H9 (cell line): Measurements from ENCODE around the gene RSPO1. TPM values are rescaled to one million over a fixed set of nuclear protein-coding genes. Genes with fewer than 3 reads are reported as not detected.

Experiments
- DNase-seq: peaks from one replicate; pipeline ENCODE4 v3.0.0-alpha.2; 2017
- H2AFZ ChIP-seq: one replicate; pipeline ENCODE4 v1.6.1; 2013; ENCODE audit warnings: mild to moderate bottlenecking, low read length, control low read depth, moderate library complexity
- H2AK5ac ChIP-seq: 2 replicates; pipeline ENCODE4 v1.6.1; 2013; ENCODE audit warnings: low read length, control low read depth, mixed read lengths; ENCODE audit not compliant: insufficient read length
- H2BK120ac ChIP-seq: one replicate; pipeline ENCODE4 v1.6.1; 2013; ENCODE audit warnings: low read depth, mild to moderate bottlenecking, low read length, control low read depth, inconsistent platforms; ENCODE audit not compliant: poor library complexity, severe bottlenecking
- H2BK12ac ChIP-seq: 2 replicates; pipeline ENCODE4 v1.6.1; 2013; ENCODE audit warnings: low read length, control low read depth, mixed read lengths, low read depth; ENCODE audit not compliant: insufficient read length
- H2BK15ac ChIP-seq: 2 replicates; pipeline ENCODE4 v1.6.1; 2013; ENCODE audit warnings: low read depth, low read length, control low read depth
- H2BK20ac ChIP-seq: one replicate; pipeline ENCODE4 v1.6.1; 2013; ENCODE audit warnings: low read depth, mild to moderate bottlenecking, low read length, control low read depth, inconsistent platforms; ENCODE audit not compliant: poor library complexity, severe bottlenecking
- H2BK5ac ChIP-seq: 2 replicates; pipeline ENCODE4 v1.6.1; 2013; ENCODE audit warnings: low read length, control low read depth, mixed read lengths; ENCODE audit not compliant: insufficient read length
- H3K14ac ChIP-seq: 2 replicates; pipeline ENCODE4 v1.6.1; 2013; ENCODE audit warnings: low read length, control low read depth; ENCODE audit not compliant: insufficient read depth
- H3K18ac ChIP-seq: 2 replicates; pipeline ENCODE4 v1.6.1; 2013; ENCODE audit warnings: low read depth, mild to moderate bottlenecking, mixed read lengths, low read length, control low read depth; ENCODE audit not compliant: insufficient read length
- H3K23ac ChIP-seq: 2 replicates; pipeline ENCODE4 v1.6.1; 2013; ENCODE audit warnings: low read length, control low read depth, mixed read lengths, low read depth; ENCODE audit not compliant: insufficient read length
- H3K23me2 ChIP-seq: 2 replicates; pipeline ENCODE4 v1.6.1; 2013; ENCODE audit warnings: low read depth, mild to moderate bottlenecking, mixed read lengths, low read length, control low read depth; ENCODE audit not compliant: insufficient read length, poor library complexity, severe bottlenecking
- H3K27ac ChIP-seq: 2 replicates; pipeline ENCODE4 v1.5.1; 2013; ENCODE audit warnings: low read length, control low read depth, mixed read lengths, low read depth; ENCODE audit not compliant: insufficient read length
- H3K27me3 ChIP-seq: 2 replicates; pipeline ENCODE4 v1.6.1; 2013; ENCODE audit warnings: low read length, control low read depth, inconsistent platforms; ENCODE audit not compliant: insufficient read depth
- H3K4ac ChIP-seq: 2 replicates; pipeline ENCODE4 v1.6.1; 2013; ENCODE audit warnings: low read depth, mild to moderate bottlenecking, control low read depth, inconsistent platforms, low read length, moderate library complexity
- H3K4me1 ChIP-seq: 2 replicates; pipeline ENCODE4 v1.6.1; 2013; ENCODE audit warnings: low read length, control low read depth, inconsistent platforms; ENCODE audit not compliant: insufficient read depth
- H3K4me2 ChIP-seq: 2 replicates; pipeline ENCODE4 v1.6.1; 2013; ENCODE audit warnings: low read length, control low read depth, mixed read lengths; ENCODE audit not compliant: insufficient read length, insufficient read depth
- H3K56ac ChIP-seq: 2 replicates; pipeline ENCODE4 v1.6.1; 2013; ENCODE audit warnings: low read depth, mild to moderate bottlenecking, mixed read lengths, low read length, control low read depth; ENCODE audit not compliant: insufficient read length
- H3K79me1 ChIP-seq: 2 replicates; pipeline ENCODE4 v1.6.1; 2013; ENCODE audit warnings: low read depth, mild to moderate bottlenecking, moderate library complexity, low read length, control low read depth, inconsistent platforms; ENCODE audit not compliant: insufficient read depth, poor library complexity, severe bottlenecking
- H3K79me2 ChIP-seq: 2 replicates; pipeline ENCODE4 v1.6.1; 2013; ENCODE audit warnings: low read length, control low read depth, inconsistent platforms; ENCODE audit not compliant: insufficient read depth
- H3K9ac ChIP-seq: 2 replicates; pipeline ENCODE4 v1.6.1; 2013; ENCODE audit warnings: low read length, control low read depth, mixed read lengths; ENCODE audit not compliant: insufficient read length; ENCODE audit errors: extremely low read depth
- H3K9me3 ChIP-seq: one replicate; pipeline ENCODE4 v1.6.1; 2013; ENCODE audit warnings: low read depth, low read length, inconsistent platforms; ENCODE audit not compliant: control insufficient read depth
- H3T11ph ChIP-seq: one replicate; pipeline ENCODE4 v1.6.1; 2013; ENCODE audit warnings: mild to moderate bottlenecking, low read length, control low read depth, inconsistent platforms
- H4K20me1 ChIP-seq: one replicate; pipeline ENCODE4 v1.6.1; 2013; ENCODE audit not compliant: control insufficient read depth, insufficient read length, insufficient read depth
- H4K5ac ChIP-seq: 2 replicates; pipeline ENCODE4 v1.6.1; 2013; ENCODE audit warnings: low read depth, mild to moderate bottlenecking, mixed read lengths, low read length, control low read depth; ENCODE audit not compliant: insufficient read length
- H4K8ac ChIP-seq: replicated peaks from 2 replicates; pipeline ENCODE4 v1.6.1; 2013; ENCODE audit warnings: low read length, control low read depth, mixed read lengths, low read depth; ENCODE audit not compliant: insufficient read length
- H4K91ac ChIP-seq: 2 replicates; pipeline ENCODE4 v1.6.1; 2013; ENCODE audit warnings: low read depth, mild to moderate bottlenecking, moderate library complexity, mixed read lengths, low read length, control low read depth; ENCODE audit not compliant: insufficient read length
- H3K27ac Mint-ChIP-seq, 3 experiments: 2 replicates in 2 of 3; 3 replicates in 1 of 3; pipeline ENCODE4 v1.8.0; 2020 to 2021; ENCODE audit warnings: mixed read lengths in 3 of 3, mild to moderate bottlenecking in 1 of 3, moderate library complexity in 1 of 3
- H3K27me3 Mint-ChIP-seq: 2 replicates; pipeline ENCODE4 v1.8.0; 2021; ENCODE audit warnings: low read depth, mild to moderate bottlenecking, moderate library complexity, mixed read lengths
- H3K36me3 Mint-ChIP-seq, 3 experiments: 2 replicates in 2 of 3; 3 replicates in 1 of 3; pipeline ENCODE4 v1.8.0; 2020 to 2021; ENCODE audit warnings: low read depth in 3 of 3, mixed read lengths in 3 of 3; ENCODE audit not compliant: insufficient read depth in 1 of 3
- H3K4me1 Mint-ChIP-seq, 2 experiments: 2 replicates each; pipeline ENCODE4 v1.8.0; 2020; ENCODE audit warnings: mixed read lengths in 2 of 2
- H3K4me3 Mint-ChIP-seq, 2 experiments: 2 replicates in 1 of 2; 3 replicates in 1 of 2; pipeline ENCODE4 v1.8.0; 2020 to 2021; ENCODE audit warnings: mild to moderate bottlenecking in 2 of 2, mixed read lengths in 2 of 2, moderate library complexity in 1 of 2
- H3K9me3 Mint-ChIP-seq, 2 experiments: 2 replicates in 1 of 2; 3 replicates in 1 of 2; pipeline ENCODE4 v1.8.0; 2020; ENCODE audit warnings: mild to moderate bottlenecking in 2 of 2, mixed read lengths in 2 of 2, moderate library complexity in 1 of 2
- CTCF ChIP-seq: fragments of 200-600 bp; sonication (generic); conservative IDR thresholded peaks from 3 replicates; pipeline ENCODE4 v1.8.0; 2021; ENCODE audit warnings: antibody characterized with exemption, mild to moderate bottlenecking
- WGBS: extraction: QIAGEN DNeasy Blood & Tissue Kit; methylation state at CpG from one replicate; pipeline ENCODE4 v1.1.7; 2013; ENCODE audit warnings: missing lambda C conversion rate, low lambda C conversion rate, mixed read lengths; ENCODE audit not compliant: insufficient read length; ENCODE audit errors: extremely low coverage; 5-methylcytosine and 5-hydroxymethylcytosine counted together
- total RNA-seq: library from RNA; stranded (reverse); gene quantifications from 2 replicates; pipeline ENCODE4 v1.2.1, GENCODE V29; 2021

RSPO1 gene
- total RNA-seq, 1 experiment from 2014 or later, result 0.35 TPM

GRCh38 chr1:37633040-37633937, 1.4 kb downstream of the RSPO1 start:
- H3K23me2 ChIP-seq, result peaks cover 9% of the 10 kb centered on the region
- peak overlapping the region; percentile 11 for H3K4me2 ChIP-seq
- H2AFZ ChIP-seq, result no peak overlapping the region
- H4K8ac ChIP-seq, result no peak overlapping the region
- H3K18ac ChIP-seq, result no peak overlapping the region
- H4K91ac ChIP-seq, result no peak overlapping the region
- no peaks in the 10 kb centered on the region for H3K4me1 ChIP-seq
- no peak overlapping the region for H3K27ac ChIP-seq
- no peak overlapping the region for H3K56ac ChIP-seq
- H2BK120ac ChIP-seq, result no peak overlapping the region
- H3K4me3 Mint-ChIP-seq, result peak overlapping the region; percentile 43 to 80
- no peak overlapping the region for H2BK5ac ChIP-seq
- H3K9me3 ChIP-seq, result no peaks in the 10 kb centered on the region
- H3K36me3 Mint-ChIP-seq, result peaks cover 0 to 1% (median 0%) of the 10 kb centered on the region in 3 experiments; a peak in 1 of 7 replicates
- peaks cover 61% of the 10 kb centered on the region for H3K27me3 Mint-ChIP-seq
- peaks cover 21 to 52% of the 10 kb centered on the region in 2 experiments for H3K4me1 Mint-ChIP-seq
- H2BK15ac ChIP-seq, result no peak overlapping the region
- H3K4ac ChIP-seq, result no peak overlapping the region
- no peak overlapping the region for H4K5ac ChIP-seq
- no peaks in the 10 kb centered on the region for H3K79me2 ChIP-seq
- no peak for DNase-seq
- H2AK5ac ChIP-seq, result no peak overlapping the region
- no peak overlapping the region for H2BK12ac ChIP-seq
- H2BK20ac ChIP-seq, result no peak overlapping the region
- H4K20me1 ChIP-seq, result no peaks in the 10 kb centered on the region
- no peak overlapping the region for H3T11ph ChIP-seq
- no peak for TF ChIP-seq CTCF
- H3K9me3 Mint-ChIP-seq, result no peaks in the 10 kb centered on the region; a peak in 1 of 5 replicates
- WGBS, result no CpG with 5 or more reads among the region's 31 CpGs
- no peak overlapping the region for H3K14ac ChIP-seq
- no peak overlapping the region for H3K9ac ChIP-seq
- no peaks in the 10 kb centered on the region for H3K79me1 ChIP-seq
- H3K23ac ChIP-seq, result no peak overlapping the region
- peak overlapping the region in 1 of 3 experiments; percentile 71; a peak in 1 of 7 replicates for H3K27ac Mint-ChIP-seq
- H3K27me3 ChIP-seq, result peaks cover 79% of the 10 kb centered on the region
